Neural progenitor cell (in vitro differentiated cells): ENCODE measurements around the gene ADGRL1. TPM values are rescaled to one million over a fixed set of nuclear protein-coding genes. Genes with fewer than 3 reads are reported as not detected.

ENCODE experiments used
- DNase-seq: peaks from one replicate; pipeline ENCODE4 v3.0.0-alpha.2; 2016; ENCODE audit warnings: low spot score
- H2AFZ ChIP-seq: fragments of 200-600 bp; sonication (generic); replicated peaks from 2 replicates; pipeline ENCODE4 v1.6.1; 2016; ENCODE audit warnings: antibody characterized with exemption
- H3F3A ChIP-seq: fragments of 200-600 bp; sonication (generic); 2 replicates; pipeline ENCODE4 v1.6.1; 2016; ENCODE audit warnings: antibody characterized with exemption, low read depth
- H3K27ac ChIP-seq: fragments of 200-600 bp; sonication (generic); 2 replicates; pipeline ENCODE4 v1.5.1; 2016; ENCODE audit warnings: mild to moderate bottlenecking
- H3K27me3 ChIP-seq: fragments of 200-600 bp; sonication (generic); 2 replicates; pipeline ENCODE4 v1.6.1; 2016; ENCODE audit warnings: mild to moderate bottlenecking, moderate library complexity
- H3K36me3 ChIP-seq: fragments of 200-600 bp; sonication (generic); 2 replicates; pipeline ENCODE4 v1.5.1; 2016
- H3K4me1 ChIP-seq: fragments of 200-600 bp; sonication (generic); 2 replicates; pipeline ENCODE4 v1.6.1; 2016; ENCODE audit warnings: mixed run types
- H3K4me2 ChIP-seq: fragments of 200-600 bp; sonication (generic); 2 replicates; pipeline ENCODE4 v1.6.1; 2016
- H3K4me3 ChIP-seq: fragments of 200-600 bp; sonication (generic); 2 replicates; pipeline ENCODE4 v1.5.1; 2016
- H3K79me2 ChIP-seq: fragments of 200-600 bp; sonication (generic); 2 replicates; pipeline ENCODE4 v1.6.1; 2016; ENCODE audit warnings: low read depth
- H3K9ac ChIP-seq: fragments of 200-600 bp; sonication (generic); 2 replicates; pipeline ENCODE4 v1.6.1; 2016
- H3K9me3 ChIP-seq: fragments of 200-600 bp; sonication (generic); 2 replicates; pipeline ENCODE4 v1.5.1; 2016; ENCODE audit warnings: low read depth
- H4K20me1 ChIP-seq: fragments of 200-600 bp; sonication (generic); 2 replicates; pipeline ENCODE4 v1.6.1; 2016; ENCODE audit warnings: low read depth
- H3K27ac Mint-ChIP-seq: 3 replicates; pipeline ENCODE4 v1.8.0; 2021; ENCODE audit warnings: mixed read lengths
- H3K27me3 Mint-ChIP-seq: 2 replicates; pipeline ENCODE4 v1.8.0; 2022; ENCODE audit warnings: low read depth, mild to moderate bottlenecking, inconsistent platforms, moderate library complexity, mixed read lengths; ENCODE audit not compliant: insufficient read depth
- H3K36me3 Mint-ChIP-seq: 3 replicates; pipeline ENCODE4 v1.8.0; 2021; ENCODE audit warnings: mixed read lengths
- H3K4me1 Mint-ChIP-seq: 3 replicates; pipeline ENCODE4 v1.8.0; 2021; ENCODE audit warnings: mixed read lengths
- H3K4me3 Mint-ChIP-seq: 3 replicates; pipeline ENCODE4 v1.8.0; 2021; ENCODE audit warnings: mild to moderate bottlenecking, moderate library complexity, mixed read lengths
- H3K9me3 Mint-ChIP-seq: 3 replicates; pipeline ENCODE4 v1.8.0; 2020; ENCODE audit warnings: mixed read lengths
- EZH2 ChIP-seq: fragments of 200-600 bp; sonication (generic); IDR thresholded peaks from 2 replicates; pipeline ENCODE4 v1.6.1; 2017; ENCODE audit warnings: antibody characterized with exemption, mild to moderate bottlenecking, moderate library complexity
- EZH2phosphoT487 ChIP-seq: fragments of 200-600 bp; sonication (generic); IDR thresholded peaks from 2 replicates; pipeline ENCODE4 v1.6.1; 2017; ENCODE audit warnings: antibody characterized with exemption
- total RNA-seq: library from RNA; depleted of rRNA; stranded (reverse); fragments of >200 nt; gene quantifications from 2 replicates; pipeline ENCODE4 v1.2.3, GENCODE V29; 2015; ENCODE audit warnings: low replicate concordance
- TF ChIP-seq, protein P1 (sequence below): fragments of 200-600 bp; sonication (generic); IDR thresholded peaks from 2 replicates; pipeline ENCODE4 v1.5.1; 2017; ENCODE audit warnings: antibody characterized with exemption, mild to moderate bottlenecking

The ADGRL1 gene
- total RNA-seq, 1 donor from 2014 or later: 13.3 TPM

DNA sequence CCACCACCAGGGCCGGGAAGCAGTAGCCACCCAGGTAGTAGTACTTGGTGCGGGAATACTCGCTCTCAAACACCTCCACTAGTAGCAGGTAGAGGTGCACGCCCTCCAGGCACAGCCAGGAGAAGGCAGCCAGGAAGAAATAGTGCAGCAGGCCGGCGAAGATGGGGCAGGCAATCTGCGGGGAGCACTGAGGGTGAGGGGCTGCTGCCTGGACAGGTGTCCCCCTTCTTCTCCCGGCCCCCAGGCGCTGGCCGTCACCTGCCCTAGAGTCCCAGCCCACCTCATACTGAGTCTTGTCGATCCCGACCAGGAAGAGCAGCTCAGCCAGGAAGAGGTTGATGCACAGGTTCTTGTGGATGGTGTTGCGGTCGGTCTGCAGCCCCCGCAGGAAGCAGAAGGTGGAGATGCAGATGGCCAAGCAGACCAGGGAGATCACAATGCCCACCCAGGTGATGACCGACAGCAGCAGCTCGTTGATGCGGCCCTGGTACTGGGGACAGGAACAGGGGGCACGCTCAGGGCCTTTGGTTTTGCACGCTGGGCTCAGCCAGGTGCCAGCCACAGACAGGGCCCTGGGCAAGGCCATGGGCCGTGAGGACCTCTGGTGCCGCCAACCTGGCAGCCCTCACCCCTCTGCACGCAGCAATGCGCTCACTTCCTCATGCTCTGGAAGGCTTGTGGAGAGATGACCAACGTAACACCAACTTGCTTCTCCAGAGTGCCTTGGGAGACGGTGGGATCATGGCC is 48.8 kb downstream of the ADGRL1 start:
- Mint-ChIP-seq H3K27me3 (peaks cover 6% of the 10 kb centered on the region), H3K27ac (no peak overlapping the region), H3K36me3 (peaks cover 19% of the 10 kb centered on the region), H3K4me3 (no peak overlapping the region), H3K9me3 (no peaks in the 10 kb centered on the region), H3K4me1 (peaks cover 2% of the 10 kb centered on the region)
- no peak for DNase-seq
- Histone ChIP-seq H3K9me3 (no peaks in the 10 kb centered on the region), H3K79me2 (no peaks in the 10 kb centered on the region), H3F3A (peaks cover 3% of the 10 kb centered on the region), H4K20me1 (peaks cover 4% of the 10 kb centered on the region), H2AFZ (no peak overlapping the region), H3K9ac (no peak overlapping the region), H3K4me2 (no peak overlapping the region), H3K27ac (no peak overlapping the region), H3K4me3 (no peak overlapping the region), H3K4me1 (no peaks in the 10 kb centered on the region), H3K27me3 (no peaks in the 10 kb centered on the region), H3K36me3 (no peaks in the 10 kb centered on the region)
- TF ChIP-seq EZH2 (no peak), EZH2phosphoT487 (no peak)
- TF ChIP-seq, protein P1, sequence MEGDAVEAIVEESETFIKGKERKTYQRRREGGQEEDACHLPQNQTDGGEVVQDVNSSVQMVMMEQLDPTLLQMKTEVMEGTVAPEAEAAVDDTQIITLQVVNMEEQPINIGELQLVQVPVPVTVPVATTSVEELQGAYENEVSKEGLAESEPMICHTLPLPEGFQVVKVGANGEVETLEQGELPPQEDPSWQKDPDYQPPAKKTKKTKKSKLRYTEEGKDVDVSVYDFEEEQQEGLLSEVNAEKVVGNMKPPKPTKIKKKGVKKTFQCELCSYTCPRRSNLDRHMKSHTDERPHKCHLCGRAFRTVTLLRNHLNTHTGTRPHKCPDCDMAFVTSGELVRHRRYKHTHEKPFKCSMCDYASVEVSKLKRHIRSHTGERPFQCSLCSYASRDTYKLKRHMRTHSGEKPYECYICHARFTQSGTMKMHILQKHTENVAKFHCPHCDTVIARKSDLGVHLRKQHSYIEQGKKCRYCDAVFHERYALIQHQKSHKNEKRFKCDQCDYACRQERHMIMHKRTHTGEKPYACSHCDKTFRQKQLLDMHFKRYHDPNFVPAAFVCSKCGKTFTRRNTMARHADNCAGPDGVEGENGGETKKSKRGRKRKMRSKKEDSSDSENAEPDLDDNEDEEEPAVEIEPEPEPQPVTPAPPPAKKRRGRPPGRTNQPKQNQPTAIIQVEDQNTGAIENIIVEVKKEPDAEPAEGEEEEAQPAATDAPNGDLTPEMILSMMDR: no peak

DNA sequence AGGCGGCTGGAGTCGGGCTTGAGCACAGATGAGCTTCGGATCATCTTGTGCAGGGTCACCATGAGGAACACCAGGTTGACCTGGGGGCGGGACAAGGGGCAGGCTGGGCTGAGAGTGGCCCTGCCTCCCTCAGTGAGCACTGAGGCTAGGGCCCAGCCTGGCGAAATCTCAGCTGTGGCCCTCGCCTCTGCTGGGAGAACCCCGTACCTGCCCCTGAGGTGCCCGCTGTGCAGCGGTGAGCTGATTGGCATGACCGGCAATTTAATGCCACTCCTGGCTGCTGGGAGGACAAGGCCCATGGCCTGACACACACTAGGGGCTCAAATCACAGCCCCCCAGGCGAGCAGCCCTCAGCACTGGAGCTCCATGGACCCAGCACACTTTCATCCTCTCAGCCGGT is 49.8 kb downstream of the ADGRL1 start:
- no peaks in the 10 kb centered on the region for H3K4me1 Mint-ChIP-seq
- H3K27me3 Mint-ChIP-seq: peaks cover 6% of the 10 kb centered on the region
- TF ChIP-seq, protein P1: no peak
- Histone ChIP-seq H2AFZ (no peak overlapping the region), H3K4me1 (no peaks in the 10 kb centered on the region), H3K4me3 (no peak overlapping the region), H3K27me3 (no peaks in the 10 kb centered on the region), H3F3A (peaks cover 3% of the 10 kb centered on the region), H3K27ac (no peak overlapping the region), H3K9ac (no peak overlapping the region), H4K20me1 (peaks cover 7% of the 10 kb centered on the region), H3K79me2 (no peaks in the 10 kb centered on the region), H3K36me3 (no peaks in the 10 kb centered on the region), H3K4me2 (no peak overlapping the region), H3K9me3 (no peaks in the 10 kb centered on the region)
- H3K27ac Mint-ChIP-seq: no peak overlapping the region
- no peak overlapping the region for H3K4me3 Mint-ChIP-seq
- no peak for DNase-seq
- H3K36me3 Mint-ChIP-seq: peaks cover 19% of the 10 kb centered on the region
- no peaks in the 10 kb centered on the region for H3K9me3 Mint-ChIP-seq

DNA sequence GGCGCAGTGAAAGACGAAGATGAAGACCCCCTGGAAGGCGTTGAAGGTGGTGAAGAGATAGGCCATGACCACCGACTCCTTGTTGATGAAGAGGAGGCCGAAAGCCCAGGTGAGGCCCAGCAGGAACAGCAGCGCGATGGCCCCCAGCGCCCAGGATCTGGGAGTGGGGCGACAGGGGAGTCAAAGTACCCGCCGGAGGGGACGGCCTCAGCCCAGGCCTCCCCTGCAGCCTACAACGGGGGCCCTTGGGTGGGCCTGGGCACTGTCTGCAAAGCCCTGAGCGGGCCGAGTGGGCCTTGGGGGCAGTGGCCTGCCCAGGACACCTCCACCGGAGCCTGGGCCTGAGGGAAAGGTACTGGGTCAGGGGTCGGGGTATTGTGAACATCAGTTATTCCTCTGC is 50.6 kb downstream of the ADGRL1 start:
- peaks cover 6% of the 10 kb centered on the region for H3K27me3 Mint-ChIP-seq
- Histone ChIP-seq H3K36me3 (no peaks in the 10 kb centered on the region), H3K79me2 (no peaks in the 10 kb centered on the region), H3K27ac (no peak overlapping the region), H3K4me3 (no peak overlapping the region), H2AFZ (no peak overlapping the region), H3K27me3 (no peaks in the 10 kb centered on the region), H3K9me3 (no peaks in the 10 kb centered on the region), H3K9ac (no peak overlapping the region), H3F3A (peaks cover 3% of the 10 kb centered on the region), H3K4me1 (no peaks in the 10 kb centered on the region), H3K4me2 (no peak overlapping the region), H4K20me1 (peaks cover 13% of the 10 kb centered on the region)
- H3K9me3 Mint-ChIP-seq: no peaks in the 10 kb centered on the region
- H3K4me3 Mint-ChIP-seq: peak overlapping the region; percentile 21
- no peak for DNase-seq
- peaks cover 19% of the 10 kb centered on the region for H3K36me3 Mint-ChIP-seq
- no peaks in the 10 kb centered on the region for H3K4me1 Mint-ChIP-seq
- no peak overlapping the region for H3K27ac Mint-ChIP-seq
- TF ChIP-seq EZH2 (no peak), EZH2phosphoT487 (no peak)
- TF ChIP-seq, protein P1: no peak
